Activated naive CD4-positive, alpha-beta T cell treated with anti-CD3 and anti-CD28 coated beads, Interleukin-2, amount 50 U/mL, for 72 hours (primary cell): ENCODE data around the gene FOXE1. TPM values are rescaled to one million over a fixed set of nuclear protein-coding genes. Genes with fewer than 3 reads are reported as not detected.

Experiments used
- ATAC-seq, 2 donors: fragments of 150-1000 bp; cut with Tn5 transposase; 2 replicates each; pipeline ENCODE4 v1.10.0; 2021; ENCODE audit warnings: mild to moderate bottlenecking in 2 of 2, moderate library complexity in 2 of 2
- DNase-seq, 2 donors: peaks; one replicate each; pipeline ENCODE4 v3.0.0; 2021 to 2022; ENCODE audit warnings: low spot score in 2 of 2
- H3K27ac Mint-ChIP-seq, 2 donors: one replicate each; pipeline ENCODE4 v1.8.0; 2022; ENCODE audit warnings: mild to moderate bottlenecking in 2 of 2, mixed read lengths in 2 of 2
- H3K36me3 Mint-ChIP-seq, 2 donors: one replicate each; pipeline ENCODE4 v1.8.0; 2022; ENCODE audit warnings: mixed read lengths in 2 of 2
- H3K9me3 Mint-ChIP-seq, 2 donors: one replicate each; pipeline ENCODE4 v1.8.0; 2022; ENCODE audit warnings: mixed read lengths in 2 of 2
- total RNA-seq, 2 donors: library from RNA; stranded (reverse); gene quantifications; one replicate each; pipeline ENCODE4 v1.2.3, GENCODE V29; 2022

FOXE1 gene
- total RNA-seq, 2 donors from 2014 or later = 0.06 to 0.07 TPM

DNA sequence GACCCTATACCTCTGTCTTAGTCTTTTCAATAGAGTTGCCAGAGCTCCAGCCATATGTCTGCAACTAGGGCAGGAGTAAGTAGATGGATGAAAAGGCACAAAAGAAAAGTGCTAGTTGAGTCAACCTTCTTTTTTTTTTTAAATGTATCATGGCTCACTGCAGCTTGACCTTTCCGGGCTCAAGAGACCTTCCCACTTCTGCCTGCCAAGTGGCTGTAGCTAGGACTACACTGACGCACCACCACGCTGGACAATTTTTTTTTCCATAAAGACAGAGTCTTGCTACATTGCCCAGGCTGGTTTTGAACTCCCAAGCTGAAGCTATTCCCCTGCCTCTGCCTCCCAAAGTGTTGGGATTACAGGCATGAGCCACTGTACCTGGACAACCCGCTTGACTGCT, 27.3 kb downstream of the FOXE1 start:
- ATAC-seq = no peak
- no peaks in the 10 kb centered on the region for H3K36me3 Mint-ChIP-seq

GRCh38 chr9:97889941-97890887, 37.2 kb downstream of the FOXE1 start:
- Mint-ChIP-seq H3K27ac (peak overlapping the region in 1 of 2 donors; percentile 71), H3K9me3 (no peaks in the 10 kb centered on the region), H3K36me3 (peaks cover 0 to 5% of the 10 kb centered on the region in 2 donors)
- ATAC-seq (peak; percentile 67 to 86), DNase-seq (peak; percentile 70 to 82)

More for the DNA sequence above, 27.3 kb downstream of the FOXE1 start:
- no peak overlapping the region for H3K27ac Mint-ChIP-seq
- DNase-seq = no peak
- no peaks in the 10 kb centered on the region for H3K9me3 Mint-ChIP-seq

DNA sequence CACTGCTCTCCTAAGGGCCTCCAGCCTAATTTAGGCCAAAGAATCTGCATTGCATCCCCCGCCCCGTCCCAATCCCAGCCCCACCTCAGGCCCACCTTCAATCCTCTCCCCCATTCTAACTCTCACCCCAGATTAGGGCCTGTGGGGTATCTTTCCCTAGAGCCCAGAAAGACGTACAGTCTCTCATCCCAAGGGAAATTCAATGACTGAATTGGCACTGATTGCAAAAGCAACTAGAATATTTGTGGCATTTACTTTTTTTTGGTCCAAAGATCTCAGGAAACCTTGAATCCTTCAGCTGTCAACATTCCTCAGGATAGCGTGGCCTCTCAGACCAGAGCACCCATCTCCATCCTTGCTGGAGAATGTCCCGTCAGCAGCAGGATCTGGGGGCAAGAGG, 38.7 kb downstream of the FOXE1 start:
- ATAC-seq (no peak), DNase-seq (no peak)
- H3K9me3 Mint-ChIP-seq = no peaks in the 10 kb centered on the region
- peak overlapping the region in 1 of 2 donors; percentile 71 for H3K27ac Mint-ChIP-seq
- H3K36me3 Mint-ChIP-seq = peaks cover 0 to 5% of the 10 kb centered on the region in 2 donors

GRCh38 chr9:97892421-97892820, 39.4 kb downstream of the FOXE1 start:
- H3K9me3 Mint-ChIP-seq = no peaks in the 10 kb centered on the region
- no peak for DNase-seq
- ATAC-seq = no peak
- H3K36me3 Mint-ChIP-seq = peaks cover 0 to 5% of the 10 kb centered on the region in 2 donors
- no peak overlapping the region for H3K27ac Mint-ChIP-seq

- H3K9me3 Mint-ChIP-seq = no peaks in the 10 kb centered on the region
- no peak for ATAC-seq
Observed at GRCh38 chr9:97895211-97895610, 42.2 kb downstream of the FOXE1 start.

DNA sequence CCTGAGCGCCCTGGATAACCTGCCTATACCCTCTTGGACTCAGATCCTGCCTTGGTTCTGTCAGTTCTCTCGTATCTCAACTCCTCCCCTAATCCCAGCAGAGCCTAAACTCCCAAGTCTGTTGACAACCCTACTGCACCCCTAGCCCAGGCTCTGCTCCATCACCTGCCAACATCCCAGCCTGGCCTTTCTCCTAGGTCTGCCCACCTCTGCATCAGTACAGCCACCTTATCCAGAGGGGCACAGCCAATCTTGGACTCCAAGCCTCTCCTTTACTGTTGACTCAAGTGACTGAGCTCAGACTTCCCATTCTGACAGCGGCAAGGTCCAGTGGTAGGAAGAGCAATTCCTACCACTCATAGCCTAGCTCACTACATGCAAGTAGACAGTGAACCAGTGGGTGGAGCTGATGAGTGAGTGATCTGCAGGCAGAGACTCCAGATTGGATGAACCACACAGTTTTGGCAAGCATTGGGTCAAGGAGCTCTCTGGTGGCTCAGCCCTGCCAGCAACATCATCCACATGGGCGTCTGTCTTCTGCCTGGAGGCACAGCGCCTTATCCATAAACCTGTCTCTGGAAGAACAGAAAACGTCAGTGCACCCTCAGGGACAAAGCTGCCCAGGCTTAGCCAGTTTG, 42.8 kb downstream of the FOXE1 start:
- Mint-ChIP-seq H3K9me3 (no peaks in the 10 kb centered on the region), H3K27ac (peak overlapping the region in 1 of 2 donors; percentile 67), H3K36me3 (peaks cover 0 to 5% of the 10 kb centered on the region in 2 donors)
- DNase-seq (no peak), ATAC-seq (peak in 1 of 2 donors; percentile 58)

More at GRCh38 chr9:97895211-97895610, 42.2 kb downstream of the FOXE1 start:
- H3K27ac Mint-ChIP-seq = no peak overlapping the region
- H3K36me3 Mint-ChIP-seq = peaks cover 0 to 5% of the 10 kb centered on the region in 2 donors
- no peak for DNase-seq

- Mint-ChIP-seq H3K27ac (no peak overlapping the region), H3K9me3 (no peaks in the 10 kb centered on the region), H3K36me3 (no peaks in the 10 kb centered on the region)
- no peak for ATAC-seq
- no peak for DNase-seq
Observed at GRCh38 chr9:97900103-97900737, 47.2 kb downstream of the FOXE1 start.

DNA sequence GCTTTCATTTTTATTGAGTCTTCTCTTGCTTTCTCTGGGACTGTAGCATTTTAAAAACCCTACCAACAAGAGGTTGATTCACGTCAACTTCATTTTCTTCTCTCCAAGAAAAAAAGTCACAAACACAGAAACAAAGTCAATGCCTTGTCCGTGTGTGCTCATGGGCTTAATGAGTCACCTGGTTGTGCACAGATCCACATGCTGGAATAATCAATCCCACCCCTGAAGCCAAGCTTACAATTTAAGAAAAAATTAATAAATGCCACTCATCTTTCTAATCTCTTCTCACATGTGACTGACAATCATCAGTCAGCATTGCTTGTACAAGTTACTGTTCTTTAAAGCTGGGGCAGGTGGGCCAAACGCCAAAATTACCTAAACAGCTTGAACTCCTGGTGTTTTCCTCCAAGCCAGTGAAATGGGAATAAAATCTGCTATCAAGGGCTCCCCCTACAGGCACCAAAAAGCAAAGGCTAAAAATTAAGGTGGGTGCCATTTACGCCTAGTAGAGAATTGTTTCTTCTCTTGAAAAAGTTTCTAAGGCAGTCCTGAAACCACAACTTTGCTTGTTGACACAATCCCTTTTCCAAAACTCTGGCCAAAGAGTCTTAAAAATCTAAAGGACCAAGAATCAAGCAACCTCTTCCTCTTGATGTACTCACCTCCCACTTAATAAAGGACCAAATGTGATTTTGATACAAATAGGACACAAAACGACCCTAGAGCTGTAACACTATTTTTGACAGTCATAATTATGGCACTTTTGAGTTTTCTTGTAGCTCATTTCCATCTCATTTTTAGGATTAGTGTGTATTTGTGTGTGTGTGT, 47.9 kb downstream of the FOXE1 start:
- H3K27ac Mint-ChIP-seq = peak overlapping the region in 1 of 2 donors; percentile 25
- no peaks in the 10 kb centered on the region for H3K9me3 Mint-ChIP-seq
- ATAC-seq = no peak
- DNase-seq = peak in 1 of 2 donors; percentile 25
- peaks cover 0 to under 1% of the 10 kb centered on the region in 2 donors for H3K36me3 Mint-ChIP-seq

DNA sequence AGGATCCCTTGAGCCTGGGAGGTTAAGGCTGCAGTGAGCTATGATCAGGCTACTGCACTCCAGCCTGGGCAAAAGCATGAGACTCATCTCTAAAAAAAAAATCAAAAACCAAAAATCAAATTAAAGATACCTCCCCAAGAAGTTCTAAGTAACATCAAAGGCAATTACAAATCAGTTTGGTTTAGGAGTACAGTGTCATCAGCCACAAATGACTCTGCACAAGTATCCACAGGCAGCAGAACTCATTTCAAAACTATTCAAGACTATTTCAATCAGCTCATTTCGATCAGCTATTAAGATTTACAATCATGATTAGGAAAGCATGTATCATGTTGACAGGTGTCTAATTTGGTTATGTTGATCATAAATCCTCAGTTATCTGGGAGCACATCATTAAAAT, 50.2 kb downstream of the FOXE1 start:
- H3K36me3 Mint-ChIP-seq = peaks cover 6 to 14% of the 10 kb centered on the region in 2 donors
- ATAC-seq = peak; percentile 27 to 66

DNA sequence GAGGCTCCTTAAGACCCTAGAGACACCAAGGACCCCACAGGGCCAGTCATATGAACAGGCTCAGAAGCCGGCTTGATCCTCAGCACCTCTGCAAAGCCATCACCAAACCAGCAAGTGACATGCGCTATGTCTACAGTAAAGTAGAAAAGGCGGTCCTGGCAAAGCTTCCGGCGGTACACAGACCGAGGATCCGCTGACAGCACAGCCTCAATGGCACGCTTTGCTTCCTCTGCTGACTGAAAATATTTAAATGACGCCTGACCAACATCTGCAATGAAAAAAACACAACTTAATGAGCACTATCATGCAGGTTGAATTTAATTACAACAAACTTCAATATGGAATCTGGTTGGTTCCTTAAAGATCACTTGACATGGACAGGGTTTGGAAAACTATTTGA, 51.7 kb downstream of the FOXE1 start:
- DNase-seq (peak in 1 of 2 donors; percentile 41), ATAC-seq (peak; percentile 60 to 74)
- Mint-ChIP-seq H3K36me3 (peaks cover 6 to 14% of the 10 kb centered on the region in 2 donors), H3K9me3 (no peaks in the 10 kb centered on the region), H3K27ac (peak overlapping the region; percentile 69 to 90)

More for the DNA sequence above, 50.2 kb downstream of the FOXE1 start:
- DNase-seq = no peak
- no peaks in the 10 kb centered on the region for H3K9me3 Mint-ChIP-seq
- H3K27ac Mint-ChIP-seq = no peak overlapping the region

DNA sequence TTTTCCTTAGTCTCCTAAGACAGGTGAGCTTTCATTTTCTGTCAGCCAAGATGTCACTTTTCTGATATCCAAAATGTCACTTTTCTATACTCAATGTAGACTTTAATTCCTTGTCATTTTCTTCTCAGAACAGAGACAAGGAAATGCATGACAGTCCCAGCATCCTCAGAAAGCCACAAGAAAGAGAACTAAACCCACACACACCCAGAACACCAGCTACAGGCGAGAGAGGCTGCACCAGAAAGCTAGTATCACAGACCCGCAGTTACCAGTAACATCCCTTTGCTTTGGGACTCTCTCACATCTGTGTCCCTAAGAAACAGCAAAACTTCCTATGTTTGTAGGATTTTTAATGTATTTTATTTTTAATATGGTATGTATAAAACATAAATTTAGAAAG, 52.2 kb downstream of the FOXE1 start:
- H3K36me3 Mint-ChIP-seq = peaks cover 6 to 14% of the 10 kb centered on the region in 2 donors

More for the DNA sequence above, 52.2 kb downstream of the FOXE1 start:
- DNase-seq = peak in 1 of 2 donors; percentile 33
- peak overlapping the region; percentile 82 to 90 for H3K27ac Mint-ChIP-seq
- peak; percentile 69 to 79 for ATAC-seq
- H3K9me3 Mint-ChIP-seq = no peaks in the 10 kb centered on the region

Other genes starting within 250 kb of the FOXE1 start
- gene TSTD2, start 219.9 kb upstream of the FOXE1 start, total RNA-seq = 10 to 100 TPM; 14.2 to 18.1 TPM
- gene NCBP1, start 219.4 kb upstream of the FOXE1 start, total RNA-seq = 10 to 100 TPM; 36.9 to 41.2 TPM
- gene XPA, start 155.9 kb upstream of the FOXE1 start, total RNA-seq = 1 to 10 TPM; 7.7 to 8.4 TPM
- gene TRMO, start 69.3 kb downstream of the FOXE1 start, total RNA-seq = 10 to 100 TPM; 16.3 to 16.9 TPM
- gene HEMGN, start 84.9 kb downstream of the FOXE1 start, total RNA-seq = 1 to 10 TPM; 1.9 to 2.1 TPM
- 100 to 1,000 TPM; 255 to 315 TPM for gene ANP32B, start 130.1 kb downstream of the FOXE1 start, total RNA-seq
- 10 to 100 TPM; 55.9 to 60.0 TPM for gene NANS, start 203.5 kb downstream of the FOXE1 start, total RNA-seq